HG03103 (cell line): ENCODE data around the gene SDR9C7.
"Not testable (repeated sequence)": the region's sequence is repeated elsewhere in the genome, so short reads cannot be mapped to it uniquely, and the experiment has no call there.

Source experiments
- ATAC-seq: cut with Tn5 transposase; IDR thresholded peaks from one replicate; pipeline ENCODE4 v1.9.1; 2021; ENCODE audit warnings: low read depth; ENCODE audit not compliant: unreplicated experiment

Gene SDR9C7

DNA sequence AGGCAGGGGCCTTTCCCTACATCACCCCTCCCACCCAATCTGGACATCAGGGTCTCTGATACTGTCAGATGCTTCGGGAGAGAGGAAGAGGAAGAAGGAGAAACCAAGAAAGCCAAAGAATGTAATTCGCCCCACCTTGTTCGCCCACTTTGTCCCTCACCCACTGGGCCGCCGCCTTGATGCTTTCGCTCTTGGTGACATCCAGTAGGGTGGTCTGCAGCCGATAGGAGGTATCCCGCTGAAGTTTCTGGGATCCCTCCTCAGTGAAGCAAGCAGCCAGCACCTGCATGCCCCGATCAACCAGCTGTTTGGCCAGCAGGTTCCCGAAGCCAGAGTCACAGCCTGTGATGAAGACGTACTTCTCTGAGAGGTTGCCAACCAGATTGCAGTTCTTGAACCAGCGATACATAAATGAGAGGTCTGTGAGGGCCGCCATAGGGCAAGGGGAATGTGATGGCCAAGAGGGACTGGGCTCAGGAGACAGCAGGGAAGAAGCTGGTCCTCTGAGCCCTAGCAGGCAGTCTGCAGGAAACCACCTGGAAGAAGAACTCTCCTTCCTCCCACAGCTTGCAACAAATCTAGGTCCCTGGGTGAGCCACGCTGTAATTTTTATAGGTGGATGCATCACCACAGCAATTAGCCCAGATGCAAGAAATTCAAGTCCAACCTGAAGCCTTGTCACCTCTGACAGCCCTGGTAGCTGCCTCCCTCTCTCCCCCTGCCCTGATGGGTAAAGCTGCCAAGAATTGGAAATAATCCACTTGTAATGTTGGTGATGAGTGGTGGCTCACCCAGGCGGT lies at the start of gene SDR9C7:
Gene SDR9C7, minus strand, starts transcription at position 583 of the 800 bp plus-strand sequence. Its CDS starts 147 bp downstream, at position 436.
- ATAC-seq, result no peak

DNA sequence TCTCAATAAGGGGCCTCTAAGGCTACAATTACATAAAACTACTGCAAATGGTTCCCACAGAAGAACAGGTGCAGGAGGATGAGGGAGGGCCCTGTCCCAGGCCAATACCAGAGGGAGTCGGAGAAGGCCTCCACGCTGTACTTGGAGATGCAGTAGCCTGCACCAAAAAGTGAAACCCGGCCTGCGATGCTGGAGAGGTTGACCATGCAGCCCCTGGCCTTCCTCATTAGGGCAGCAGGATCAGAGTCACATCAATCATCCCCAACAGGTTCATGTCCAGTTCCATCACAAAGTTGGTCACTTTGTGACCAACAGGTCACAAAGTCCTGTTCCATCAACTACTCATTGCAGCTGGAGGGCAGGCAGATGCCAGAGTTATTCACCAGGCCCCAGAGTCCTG lies 49.2 kb upstream of the SDR9C7 start:
- ATAC-seq, result no peak

DNA sequence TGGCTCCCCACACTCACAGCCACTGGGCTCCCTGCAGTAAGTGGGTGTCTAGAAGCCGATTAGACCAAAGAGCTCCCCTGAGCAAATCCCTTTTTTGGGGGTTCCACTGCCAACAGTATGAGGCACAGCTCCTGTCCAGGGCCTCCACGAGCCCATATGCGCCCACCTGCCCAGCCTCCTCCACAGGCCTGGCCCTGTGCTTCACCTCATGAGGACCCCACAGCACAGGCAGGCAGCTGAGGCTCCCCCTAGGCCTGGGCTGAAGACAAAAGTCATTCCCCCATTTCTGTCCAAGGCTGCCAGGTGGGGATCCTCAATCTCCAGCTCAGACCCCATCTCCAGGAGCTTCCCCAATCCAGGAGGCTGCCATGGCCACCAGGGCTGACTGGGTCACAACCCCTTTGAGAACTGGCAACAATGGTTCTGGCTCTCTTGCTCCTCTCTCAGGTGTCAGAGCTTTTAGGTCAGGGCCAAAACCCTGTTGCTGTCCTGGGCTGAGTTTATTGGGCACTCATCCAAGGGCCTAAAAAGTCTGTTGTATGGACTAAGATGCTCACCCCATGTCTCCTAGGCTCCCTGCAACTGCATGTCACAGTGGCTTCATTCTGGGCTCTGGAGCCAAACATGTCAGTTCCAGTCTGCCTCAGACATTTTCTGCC lies 48.5 kb upstream of the SDR9C7 start:
- ATAC-seq, result not testable (repeated sequence)

DNA sequence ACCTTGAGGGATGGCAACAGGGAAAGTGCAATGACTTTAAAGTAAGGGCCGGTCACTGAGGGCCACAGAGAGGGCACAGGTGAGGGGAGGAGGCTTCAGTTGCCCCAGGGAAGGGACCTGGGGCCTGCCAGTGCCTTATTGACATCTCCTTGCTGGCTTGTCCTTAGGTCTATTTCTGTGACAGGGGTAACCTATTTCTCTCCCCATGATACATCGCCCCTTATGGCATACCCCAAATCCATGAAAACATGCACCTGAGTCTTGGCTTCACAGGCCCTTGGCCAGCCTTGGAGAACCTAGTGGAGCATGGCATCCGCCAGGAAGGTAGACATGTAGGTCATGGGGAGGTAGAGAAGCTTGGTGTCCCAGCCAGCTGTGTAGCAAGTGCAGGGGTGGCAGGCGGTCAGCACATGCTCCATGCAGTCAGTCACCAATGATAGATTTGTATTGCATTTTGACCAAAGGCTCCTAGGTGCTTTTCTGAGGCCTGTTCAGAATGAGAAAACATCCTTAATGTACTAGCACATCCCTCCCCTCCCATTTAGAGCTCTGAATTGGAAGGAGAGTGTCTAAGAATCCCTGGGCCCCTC lies 46.8 kb upstream of the SDR9C7 start:
- ATAC-seq, result no peak

DNA sequence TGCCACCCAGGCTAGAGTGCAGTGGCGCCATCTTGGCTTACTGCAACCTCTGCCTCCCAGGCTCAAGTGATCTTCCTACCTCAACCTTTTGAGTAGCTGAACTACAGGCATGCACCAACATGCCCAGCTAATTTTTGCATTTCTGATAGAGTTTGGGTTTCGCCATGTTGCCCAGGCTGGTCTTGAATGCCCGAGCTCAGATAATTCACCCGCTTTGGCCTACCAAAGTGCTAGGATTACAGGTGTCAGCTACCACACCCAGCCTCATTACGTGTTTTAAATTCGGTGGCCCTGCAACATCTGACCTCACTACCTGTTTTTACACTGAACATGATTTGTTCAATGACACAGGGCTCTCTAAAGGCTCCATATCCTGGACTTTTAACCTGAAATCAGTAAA lies 46.1 kb upstream of the SDR9C7 start:
- no peak for ATAC-seq

DNA sequence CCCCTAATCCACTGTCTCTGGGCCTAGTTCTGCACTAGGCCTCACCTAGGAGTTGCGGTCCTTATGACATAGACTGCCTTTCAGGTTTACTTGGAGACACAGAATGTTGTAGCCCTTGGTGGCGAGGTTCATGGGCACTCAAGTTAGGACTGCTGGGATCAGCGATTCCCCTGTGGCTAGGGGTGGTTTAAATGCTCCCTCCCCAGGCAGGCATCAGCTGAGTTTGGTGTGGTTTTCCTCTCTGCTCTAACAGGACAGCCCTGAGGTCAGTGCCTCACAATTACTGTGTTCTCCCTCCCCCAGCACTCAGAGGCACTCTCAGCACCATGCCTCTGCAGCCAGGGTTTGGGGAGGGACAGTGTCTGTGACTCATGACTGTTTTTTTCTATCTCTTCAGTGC lies 45.4 kb upstream of the SDR9C7 start:
- no peak for ATAC-seq

DNA sequence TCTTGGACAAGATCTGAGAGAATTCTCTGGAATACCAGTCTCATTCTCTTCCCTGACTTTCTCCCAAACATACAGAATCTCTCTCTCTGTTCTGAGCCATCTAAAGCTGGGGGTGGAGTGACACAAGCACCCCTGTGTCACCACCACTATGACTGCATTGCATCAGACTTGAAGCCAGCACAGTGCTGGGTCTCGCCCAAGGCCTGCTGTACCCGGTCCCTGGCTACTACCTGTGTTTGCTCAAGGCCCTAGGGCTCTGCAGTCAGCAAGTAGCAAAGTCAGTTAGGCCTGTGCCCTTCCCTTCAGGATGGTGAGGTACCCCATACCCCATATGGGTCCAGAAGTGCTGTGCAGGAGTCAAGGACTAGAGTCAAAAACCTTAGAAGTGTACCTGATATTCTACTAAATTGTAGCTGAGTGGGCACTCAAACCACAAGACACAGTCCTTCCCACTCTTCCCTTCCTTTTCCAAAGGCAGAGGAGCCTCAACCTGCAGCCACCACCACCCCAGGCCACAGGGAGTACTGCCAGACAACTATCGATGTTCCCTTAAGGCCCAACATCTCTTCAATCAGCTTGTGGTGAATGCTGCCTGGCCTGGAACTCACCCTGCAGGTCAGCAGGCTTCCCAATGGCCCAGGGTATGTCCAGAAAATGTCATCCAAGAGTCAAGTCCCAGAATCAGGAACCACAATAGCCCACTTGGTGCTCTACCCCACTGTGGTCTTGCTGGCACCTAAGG lies 44.4 kb upstream of the SDR9C7 start:
- no peak for ATAC-seq

DNA sequence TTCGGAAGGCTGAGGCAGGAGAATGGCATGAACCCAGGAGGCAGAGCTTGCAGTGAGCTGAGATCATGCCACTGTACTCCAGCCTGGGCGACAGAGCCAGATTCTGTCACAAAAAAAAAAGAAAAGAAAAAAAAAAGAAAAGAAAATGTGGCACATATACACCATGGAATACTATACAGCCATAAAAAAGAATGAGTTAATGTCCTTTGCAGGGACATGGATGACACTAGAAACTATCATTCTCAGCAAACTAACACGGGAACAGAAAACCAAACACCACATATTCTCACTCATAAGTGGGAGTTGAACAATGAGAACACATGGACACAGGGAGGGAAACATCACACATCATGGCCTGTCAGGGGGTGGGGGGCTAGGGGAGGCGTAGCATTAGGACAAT lies 43.2 kb upstream of the SDR9C7 start:
- ATAC-seq, result not testable (repeated sequence)

DNA sequence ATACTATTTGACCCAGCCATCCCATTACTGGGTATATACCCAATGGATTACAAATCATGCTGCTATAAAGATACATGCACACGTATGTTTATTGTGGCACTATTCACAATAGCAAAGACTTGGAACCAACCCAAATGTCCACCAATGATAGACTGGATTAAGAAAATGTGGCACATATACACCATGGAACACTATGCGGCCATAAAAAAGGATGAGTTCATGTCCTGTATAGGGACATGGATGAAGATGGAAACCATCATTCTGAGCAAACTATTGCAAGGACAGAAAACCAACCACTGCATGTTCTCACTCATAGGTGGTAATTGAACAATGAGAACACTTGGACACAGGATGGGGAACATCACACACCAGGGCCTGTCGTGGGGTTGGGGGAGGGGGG lies 40.0 kb upstream of the SDR9C7 start:
- not testable (repeated sequence) for ATAC-seq

DNA sequence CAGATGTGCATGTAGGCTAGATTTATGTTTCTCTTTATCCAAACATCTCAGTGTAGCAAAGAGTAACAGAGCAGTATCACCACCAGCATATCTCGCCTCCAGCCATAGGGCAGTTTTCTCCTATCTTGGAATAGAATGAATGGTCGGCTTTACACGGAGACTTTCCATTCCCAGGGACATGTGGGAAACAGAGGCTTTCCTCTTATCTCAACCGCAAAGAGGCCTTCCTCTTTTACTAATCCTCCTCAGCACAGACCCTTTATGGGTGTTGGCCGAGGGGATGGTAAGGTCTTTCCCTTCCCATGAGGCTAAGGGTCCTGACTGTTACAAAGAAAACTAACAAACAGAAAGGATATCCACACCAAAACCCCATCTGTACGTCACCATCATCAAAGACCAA lies 34.7 kb upstream of the SDR9C7 start:
- ATAC-seq, result not testable (repeated sequence)

DNA sequence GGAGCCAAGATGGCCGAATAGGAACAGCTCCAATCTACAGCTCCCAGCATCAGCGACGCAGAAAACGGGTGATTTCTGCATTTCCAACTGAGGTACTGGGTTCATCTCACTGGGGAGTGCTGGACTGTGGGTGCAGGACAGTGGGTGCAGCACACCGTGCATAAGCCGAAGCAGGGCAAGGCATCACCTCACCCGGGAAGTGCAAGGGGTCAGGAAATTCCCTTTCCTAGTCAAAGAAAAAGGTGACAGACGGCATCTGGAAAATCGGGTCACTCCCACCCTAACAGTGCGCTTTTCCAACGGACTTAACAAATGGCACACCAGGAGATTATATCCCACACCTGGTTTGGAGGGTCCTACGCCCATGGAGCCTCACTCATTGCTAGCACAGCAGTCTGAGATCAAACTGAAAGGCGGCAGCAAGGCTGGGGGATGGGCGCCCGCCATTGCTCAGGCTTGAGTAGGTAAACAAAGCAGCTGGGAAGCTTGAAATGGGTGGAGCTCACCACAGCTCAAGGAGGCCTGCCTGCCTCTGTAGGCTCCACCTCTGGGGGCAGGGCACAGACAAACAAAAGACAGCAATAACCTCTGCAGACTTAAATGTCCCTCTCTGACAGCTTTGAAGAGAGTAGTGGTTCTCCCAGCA lies 31.9 kb upstream of the SDR9C7 start:
- ATAC-seq, result not testable (repeated sequence)

DNA sequence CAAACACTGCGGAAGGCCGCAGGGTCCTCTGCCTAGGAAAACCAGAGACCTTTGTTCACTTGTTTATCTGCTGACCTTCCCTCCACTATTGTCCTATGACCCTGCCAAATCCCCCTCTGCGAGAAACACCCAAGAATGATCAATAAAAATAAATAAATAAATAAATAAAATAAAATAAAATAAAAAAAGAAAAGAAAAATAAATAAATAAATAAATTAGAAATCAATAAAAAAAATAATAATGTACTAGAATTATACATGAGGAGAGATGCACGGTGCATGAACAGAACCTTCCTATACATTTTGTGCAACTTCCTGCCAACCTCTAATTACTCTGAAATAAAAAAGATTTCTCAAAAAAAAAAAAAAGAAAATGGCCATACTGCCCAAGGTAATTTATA lies 30.9 kb upstream of the SDR9C7 start:
- not testable (repeated sequence) for ATAC-seq

DNA sequence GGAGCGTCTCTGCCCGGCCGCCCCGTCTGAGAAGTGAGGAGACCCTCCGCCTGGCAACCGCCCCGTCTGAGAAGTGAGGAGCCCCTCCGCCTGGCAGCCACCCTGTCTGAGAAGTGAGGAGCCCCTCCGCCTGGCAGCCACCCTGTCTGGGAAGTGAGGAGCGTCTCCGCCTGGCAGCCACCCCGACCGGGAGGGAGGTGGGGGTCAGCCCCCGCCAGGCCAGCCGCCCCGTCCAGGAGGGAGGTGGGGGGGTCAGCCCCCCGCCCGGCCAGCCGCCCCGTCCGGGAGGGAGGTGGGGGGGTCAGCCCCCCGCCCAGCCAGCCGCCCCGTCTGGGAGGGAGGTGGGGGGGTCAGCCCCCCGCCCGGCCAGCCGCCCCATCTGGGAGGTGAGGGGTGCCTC lies 29.3 kb upstream of the SDR9C7 start:
- not testable (repeated sequence) for ATAC-seq

DNA sequence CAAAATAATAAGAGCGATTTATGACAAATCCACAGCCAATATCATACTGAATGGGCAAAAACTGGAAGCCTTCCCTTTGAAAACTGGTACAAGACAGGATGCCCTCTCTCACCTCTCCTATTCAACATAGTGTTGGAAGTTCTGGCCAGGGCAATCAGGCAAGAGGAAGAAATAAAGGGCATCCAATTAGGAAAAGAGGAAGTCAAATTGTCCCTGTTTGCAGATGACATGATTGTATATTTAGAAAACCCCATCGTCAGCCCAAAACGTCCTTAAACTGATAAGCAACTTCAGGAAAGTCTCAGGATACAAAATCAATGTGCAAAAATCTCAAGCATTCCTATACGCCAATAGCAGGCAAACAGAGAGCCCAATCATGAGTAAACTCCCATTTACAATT lies 28.0 kb upstream of the SDR9C7 start:
- ATAC-seq, result not testable (repeated sequence)

DNA sequence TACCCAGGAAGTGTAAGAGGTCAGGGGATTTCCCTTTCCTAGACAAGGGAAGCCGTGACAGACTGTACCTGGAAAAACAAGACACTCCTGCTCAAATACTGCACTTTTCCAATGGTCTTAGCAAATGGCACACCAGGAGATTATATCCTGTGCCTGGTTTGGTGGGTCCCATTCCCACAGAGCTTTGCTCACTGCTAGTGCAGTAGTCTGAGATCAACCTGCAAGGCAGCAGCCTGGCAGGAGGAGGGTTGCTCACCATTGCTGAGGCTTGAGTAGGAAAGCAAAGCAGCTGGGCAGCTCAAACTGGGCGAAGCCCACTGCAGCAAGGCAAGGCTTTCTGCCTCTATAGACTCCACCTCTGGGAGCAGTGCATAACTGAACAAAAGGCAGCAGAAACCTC lies 24.2 kb upstream of the SDR9C7 start:
- ATAC-seq, result no peak

DNA sequence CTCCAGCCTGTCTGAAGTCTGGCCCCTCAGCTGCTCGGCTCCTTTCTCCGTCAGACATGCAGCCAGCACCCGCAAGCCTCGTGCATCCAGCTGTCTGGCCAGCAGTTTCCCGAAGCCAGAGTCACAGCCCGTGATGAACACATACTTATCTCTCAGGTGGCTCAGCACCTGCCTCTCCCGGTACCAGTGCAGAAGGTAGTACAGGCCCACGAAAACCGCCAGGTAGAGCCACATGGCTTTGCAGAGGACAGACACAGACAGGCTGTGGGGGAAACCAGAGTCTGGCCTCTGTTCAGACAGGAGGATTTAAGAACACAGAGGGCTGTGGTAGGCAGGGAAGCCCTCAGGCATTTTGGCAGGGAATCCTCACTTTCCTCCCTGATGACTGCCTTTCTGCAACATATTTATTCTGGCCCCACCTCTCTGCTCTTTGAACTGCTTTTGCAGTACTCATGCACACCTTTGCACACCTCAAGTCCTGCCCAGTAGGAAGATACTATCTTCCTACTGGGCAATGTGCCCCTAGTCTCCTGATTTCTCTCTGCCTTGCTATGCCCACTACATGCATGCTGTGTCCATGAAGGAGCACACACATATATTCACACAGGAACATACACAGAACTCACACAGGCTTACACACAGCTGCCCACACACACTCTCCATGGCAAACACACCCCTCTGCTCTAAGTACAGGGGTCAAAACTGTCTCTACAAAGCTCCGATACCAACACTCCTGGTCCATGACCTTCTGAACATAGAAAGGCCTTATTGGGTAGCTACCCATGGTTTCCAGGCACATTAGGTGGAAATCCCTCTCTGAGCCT lies 23.2 kb upstream of the SDR9C7 start, which contains the start of gene RDH16:
Gene RDH16, minus strand, starts transcription at position 380 of the 824 bp plus-strand sequence. Its CDS starts 146 bp downstream, at position 234.
- no peak for ATAC-seq

DNA sequence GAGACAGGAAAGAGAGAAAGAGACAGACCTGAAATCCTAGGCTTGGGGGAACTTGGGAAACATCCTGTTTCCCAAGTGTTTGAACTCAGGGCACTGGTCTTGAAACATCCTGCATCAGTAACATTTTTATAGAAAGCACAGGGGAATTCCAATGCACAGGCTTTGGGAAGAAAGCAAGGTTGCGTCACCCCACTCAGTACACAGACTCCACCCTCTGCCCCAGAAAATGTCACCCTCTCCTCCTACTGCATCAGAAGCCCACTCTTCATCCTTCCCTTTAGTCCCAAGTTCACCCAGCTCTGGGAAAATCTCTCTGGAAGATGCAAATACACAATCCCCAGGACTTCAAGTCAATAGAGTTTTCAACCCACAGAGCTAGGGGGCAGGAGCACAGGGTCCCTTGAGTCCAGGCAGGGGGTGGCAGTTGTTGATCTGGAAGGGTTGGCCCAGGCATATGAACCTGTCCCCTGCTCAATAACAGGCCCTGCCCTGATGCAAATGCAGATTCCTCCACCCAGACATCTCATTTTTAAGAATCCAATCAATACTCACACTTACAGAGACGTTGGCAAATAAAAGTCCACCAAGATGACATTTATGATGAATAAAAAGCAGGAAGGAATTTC lies 21.5 kb upstream of the SDR9C7 start:
- ATAC-seq, result no peak

DNA sequence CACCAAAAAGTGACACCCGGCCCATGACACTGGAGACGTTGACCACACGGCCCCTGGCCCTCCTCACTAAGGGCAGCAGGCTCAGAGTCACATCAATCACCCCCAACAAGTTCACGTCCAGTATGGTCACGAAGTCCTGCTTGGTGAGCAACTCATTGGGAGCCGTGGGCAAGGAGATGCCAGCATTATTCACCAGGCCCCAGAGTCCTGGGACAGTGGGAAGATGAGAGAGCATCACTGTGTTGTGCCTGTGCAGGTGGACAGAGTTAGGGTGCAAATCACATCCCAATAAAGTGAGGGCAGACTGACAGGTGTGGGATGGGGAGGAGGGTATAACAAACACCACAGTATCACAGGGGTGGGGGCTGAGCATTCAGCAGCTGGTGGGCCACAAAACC lies 20.7 kb upstream of the SDR9C7 start:
- no peak for ATAC-seq
